Endothelial cell of umbilical vein (primary cell): ENCODE results near the gene UBE2E3. TPM values are rescaled to one million over a fixed set of nuclear protein-coding genes. Genes with fewer than 3 reads are reported as not detected.

Source experiments
- BruUV-seq: library from RNA; stranded (reverse); fragments of 400-500 nt; replicated peaks from 2 replicates; lab custom pipeline; 2021; lab: Mats Ljungman, UMichigan
- CTCF ChIA-PET: fragments of 300-600, 350-600 bp; sonication (Branson Sonifier 250); formaldehyde crosslinking; loops from one replicate; lab custom pipeline; 2021; ENCODE audit warnings: antibody characterized with exemption, inconsistent platforms; lab: Charles Lee
- POLR2A ChIA-PET: fragments of 300-600, 350-600 bp; sonication (Branson Sonifier 250); formaldehyde crosslinking; loops from one replicate; lab custom pipeline; 2021; ENCODE audit warnings: antibody characterized with exemption, inconsistent platforms; lab: Charles Lee
- DNase-seq: peaks from one replicate; pipeline ENCODE4 v3.0.0-alpha.2; 2011; ENCODE audit warnings: low read depth, low spot score
- FAIRE-seq: peaks from 2 replicates; lab custom pipeline; 2011; peaks lifted over from hg19 to GRCh38; lab: Jason Lieb, UNC
- H2AFZ ChIP-seq: 2 replicates; pipeline ENCODE4 v1.6.0; 2012; ENCODE audit warnings: low read depth, low read length, control low read depth, inconsistent platforms
- H3K27ac ChIP-seq: 2 replicates; pipeline ENCODE4 v1.5.1; 2011; ENCODE audit warnings: low read depth, mild to moderate bottlenecking, control low read depth, low read length, moderate library complexity; ENCODE audit not compliant: insufficient read depth
- H3K27me3 ChIP-seq, 2 experiments: 2 replicates each; pipeline versions ENCODE4 v1.6.0 to v1.6.1; 2011; ENCODE audit warnings: low read length in 2 of 2, mixed read lengths in 1 of 2; ENCODE audit not compliant: control insufficient read depth in 2 of 2, insufficient read depth in 2 of 2
- H3K36me3 ChIP-seq, 2 experiments: 2 replicates in 1 of 2; 3 replicates in 1 of 2; pipeline ENCODE4 v1.5.1; 2011; ENCODE audit warnings: low read length in 2 of 2, mild to moderate bottlenecking in 1 of 2, moderate library complexity in 1 of 2; ENCODE audit not compliant: control insufficient read depth in 2 of 2, insufficient read depth in 2 of 2; ENCODE audit errors: extremely low read depth in 1 of 2
- H3K4me1 ChIP-seq: 3 replicates; pipeline ENCODE4 v1.5.1; 2011; ENCODE audit warnings: mild to moderate bottlenecking, low read length; ENCODE audit not compliant: control insufficient read depth, insufficient read depth; ENCODE audit errors: extremely low read depth
- H3K4me2 ChIP-seq: 2 replicates; pipeline ENCODE4 v1.6.1; 2011; ENCODE audit warnings: low read length, control low read depth, mixed read lengths; ENCODE audit not compliant: insufficient read depth
- H3K4me3 ChIP-seq, 3 experiments: fragments of 200-600 bp in 1 of 3; sonication (generic), shearing (Covaris generic) in 1 of 3; replicated peaks in 1 of 3; 2 replicates each; pipeline ENCODE4 v1.5.1; 2011 to 2016; ENCODE audit warnings: control low read depth in 3 of 3, low read length in 3 of 3, mild to moderate bottlenecking in 2 of 3, inconsistent platforms in 1 of 3, low read depth in 1 of 3, moderate library complexity in 1 of 3; ENCODE audit not compliant: insufficient read depth in 1 of 3
- H3K79me2 ChIP-seq: 2 replicates; pipeline ENCODE4 v1.6.0; 2012; ENCODE audit warnings: low read length, inconsistent platforms; ENCODE audit not compliant: control insufficient read depth, insufficient read depth
- H3K9ac ChIP-seq: replicated peaks from 2 replicates; pipeline ENCODE3; 2011; ENCODE audit warnings: low read length, control low read depth; ENCODE audit not compliant: insufficient read depth; ENCODE audit errors: extremely low read depth
- H3K9me1 ChIP-seq: replicated peaks from 3 replicates; pipeline ENCODE4 v1.6.0; 2011; ENCODE audit warnings: mild to moderate bottlenecking, low read length; ENCODE audit not compliant: control insufficient read depth, insufficient read depth; ENCODE audit errors: extremely low read depth
- H3K9me3 ChIP-seq: replicated peaks from 2 replicates; pipeline ENCODE4 v1.5.1; 2012; ENCODE audit warnings: low read length, inconsistent platforms; ENCODE audit not compliant: control insufficient read depth, insufficient read depth
- H4K20me1 ChIP-seq: replicated peaks from 2 replicates; pipeline ENCODE3; 2011; ENCODE audit warnings: mild to moderate bottlenecking, low read length; ENCODE audit not compliant: control insufficient read depth, insufficient read depth; ENCODE audit errors: extremely low read depth
- EZH2 ChIP-seq: IDR thresholded peaks from 2 replicates; pipeline ENCODE4 v1.6.1; 2012; ENCODE audit warnings: borderline replicate concordance, low read depth, mild to moderate bottlenecking, moderate library complexity, low read length, inconsistent platforms; ENCODE audit not compliant: severe bottlenecking
- FOS ChIP-seq: IDR thresholded peaks from 2 replicates; pipeline ENCODE4 v1.6.1; 2011; ENCODE audit warnings: mild to moderate bottlenecking, low read length, moderate library complexity, borderline replicate concordance; ENCODE audit not compliant: insufficient read depth
- GATA2 ChIP-seq: IDR thresholded peaks from 2 replicates; pipeline ENCODE4 v1.7.0; 2011; ENCODE audit warnings: low read depth, mild to moderate bottlenecking, moderate library complexity, mixed read lengths, low read length; ENCODE audit not compliant: insufficient read length, insufficient read depth
- JUN ChIP-seq: IDR thresholded peaks from 2 replicates; pipeline ENCODE4 v1.6.1; 2011; ENCODE audit warnings: borderline replicate concordance, low read depth; ENCODE audit not compliant: insufficient read length, insufficient read depth
- MYC ChIP-seq: IDR thresholded peaks from one replicate; pipeline ENCODE4 v1.6.1; 2011; ENCODE audit warnings: mild to moderate bottlenecking, low read depth, low read length
- POLR2A ChIP-seq: IDR thresholded peaks from 2 replicates; pipeline ENCODE4 v1.6.1; 2012; ENCODE audit warnings: low read depth, mild to moderate bottlenecking, control low read depth, low read length
- POLR2AphosphoS5 ChIP-seq: IDR thresholded peaks from 2 replicates; pipeline ENCODE4 v1.6.1; 2012; ENCODE audit warnings: low read depth, mild to moderate bottlenecking, control low read depth, low read length, moderate library complexity; ENCODE audit not compliant: insufficient read depth
- dilution Hi-C: fragments of 300-500 bp; cut with MboI; formaldehyde crosslinking; loops from one replicate; pipeline ENCODE4 v1.15.0; 2019; ENCODE audit warnings: low sequenced_read_pairs; ENCODE audit not compliant: extremely low pct_ligation_motif_present
- intact Hi-C: fragments of 100-400 bp; cut with micrococcal nuclease; formaldehyde crosslinking; loops from one replicate; pipeline ENCODE4 v1.10.0; 2022
- polyA plus RNA-seq, 4 experiments: library from polyadenylated mRNA; depleted of rRNA in 3 of 4; stranded (reverse) in 3 of 4; unstranded in 1 of 4; fragments of >200 nt; gene quantifications; 2 replicates each; pipeline versions ENCODE4 v1.2.1 to v1.2.3, GENCODE V29; 2011 to 2012; ENCODE audit warnings: missing spikeins in 1 of 4
- total RNA-seq: library from RNA; stranded (reverse); gene quantifications from 2 replicates; pipeline ENCODE4 v1.2.3, GENCODE V29; 2021
- TF ChIP-seq, protein P1 (sequence below): IDR thresholded peaks from 2 replicates; pipeline ENCODE4 v1.6.1; 2011; ENCODE audit not compliant: insufficient read depth, insufficient read length
- TF ChIP-seq, protein P2 (sequence below), 2 donors: IDR thresholded peaks; 1 replicate in 1 of 2; 2 replicates in 1 of 2; pipeline ENCODE4 v1.5.1; 2011; ENCODE audit warnings: low read length in 2 of 2, mild to moderate bottlenecking in 2 of 2, moderate library complexity in 2 of 2, control low read depth in 1 of 2, inconsistent platforms in 1 of 2, low read depth in 1 of 2; ENCODE audit not compliant: insufficient read depth in 1 of 2; ENCODE audit errors: extremely low read depth in 1 of 2

UBE2E3 gene
- total and polyA plus RNA-seq, 2 donors (not counting 3 experiments of a cell fraction or from before 2014, with no cell fraction given), result 81.5 to 107 TPM

DNA sequence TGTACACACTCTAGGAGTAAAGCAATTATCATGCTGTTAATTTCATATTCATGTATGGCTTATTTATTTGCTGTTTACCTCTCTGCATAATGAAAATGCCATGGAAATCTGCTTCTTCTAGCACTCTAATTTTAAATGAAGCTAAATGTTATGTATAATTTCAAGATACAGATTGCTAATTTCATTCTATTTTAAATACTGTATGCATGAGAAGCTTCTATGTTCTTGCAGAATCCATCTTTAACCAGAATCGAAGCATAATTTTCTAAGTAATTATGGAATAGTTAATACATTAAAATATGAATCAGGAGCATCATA, 127.2 kb downstream of the UBE2E3 start:
- no peak overlapping the region for H3K9ac ChIP-seq
- ChIA-PET POLR2A (no interaction called here), CTCF (interaction anchor here (0.6 to 5.6 kb wide), 2 partner anchors 359 to 608 kb away, joined by 3 to 95 read pairs; no protein-coding TSS in a partner anchor)
- H3K9me1 ChIP-seq, result no peaks in the 10 kb centered on the region
- no peaks in the 10 kb centered on the region for H3K79me2 ChIP-seq
- BruUV-seq, result no TSS peak
- no peak overlapping the region for H3K4me3 ChIP-seq
- intact Hi-C loops, result loop anchor here (2.0 to 10.0 kb wide), 3 partner anchors 267 to 1025 kb away; no protein-coding TSS in a partner anchor
- no peak for TF ChIP-seq FOS
- no peak for TF ChIP-seq POLR2AphosphoS5
- no peak for TF ChIP-seq JUN
- no peak for TF ChIP-seq GATA2
- no peak for DNase-seq
- H3K27me3 ChIP-seq, result no peaks in the 10 kb centered on the region
- H3K4me2 ChIP-seq, result no peak overlapping the region
- no peak for FAIRE-seq
- peak overlapping the region; percentile 46 for H3K27ac ChIP-seq
- no peaks in the 10 kb centered on the region for H3K36me3 ChIP-seq
- H3K9me3 ChIP-seq, result no peaks in the 10 kb centered on the region
- peaks cover 12% of the 10 kb centered on the region for H3K4me1 ChIP-seq
- dilution Hi-C loops, result no loop called here
- H2AFZ ChIP-seq, result peak overlapping the region; percentile 34
- H4K20me1 ChIP-seq, result no peaks in the 10 kb centered on the region

DNA sequence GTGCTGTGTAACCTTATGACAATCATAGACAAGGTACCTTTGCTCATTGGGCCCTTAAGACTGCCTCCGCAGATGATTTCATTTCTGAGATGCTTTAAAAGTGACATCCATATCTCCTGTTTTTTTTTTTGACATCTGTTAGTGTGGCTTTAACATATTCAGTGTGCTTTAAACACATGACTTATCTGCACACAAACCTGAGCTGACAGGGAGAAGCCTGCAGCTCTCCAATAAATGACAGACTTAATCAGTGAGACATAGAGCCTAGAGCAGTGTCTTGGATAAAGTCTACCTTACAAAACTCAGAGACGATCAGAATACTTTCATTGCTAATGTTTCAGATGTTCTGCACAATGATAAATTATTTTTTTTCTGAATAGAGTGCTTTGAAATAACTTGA, 130.7 kb downstream of the UBE2E3 start:
- no TSS peak for BruUV-seq
- no peak overlapping the region for H3K4me2 ChIP-seq
- H4K20me1 ChIP-seq, result no peaks in the 10 kb centered on the region
- DNase-seq (no peak), FAIRE-seq (no peak)
- ChIA-PET CTCF (interaction anchor here (0.9 to 1.5 kb wide), 2 partner anchors 10 to 355 kb away, joined by 3 to 6 read pairs; no protein-coding TSS in a partner anchor), POLR2A (no interaction called here)
- no peak overlapping the region for H3K27ac ChIP-seq
- H3K36me3 ChIP-seq, result no peaks in the 10 kb centered on the region
- TF ChIP-seq GATA2, result no peak
- no peak for TF ChIP-seq FOS
- TF ChIP-seq, protein P1, sequence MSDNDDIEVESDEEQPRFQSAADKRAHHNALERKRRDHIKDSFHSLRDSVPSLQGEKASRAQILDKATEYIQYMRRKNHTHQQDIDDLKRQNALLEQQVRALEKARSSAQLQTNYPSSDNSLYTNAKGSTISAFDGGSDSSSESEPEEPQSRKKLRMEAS, result no peak
- no peak for TF ChIP-seq EZH2
- TF ChIP-seq, protein P2, sequence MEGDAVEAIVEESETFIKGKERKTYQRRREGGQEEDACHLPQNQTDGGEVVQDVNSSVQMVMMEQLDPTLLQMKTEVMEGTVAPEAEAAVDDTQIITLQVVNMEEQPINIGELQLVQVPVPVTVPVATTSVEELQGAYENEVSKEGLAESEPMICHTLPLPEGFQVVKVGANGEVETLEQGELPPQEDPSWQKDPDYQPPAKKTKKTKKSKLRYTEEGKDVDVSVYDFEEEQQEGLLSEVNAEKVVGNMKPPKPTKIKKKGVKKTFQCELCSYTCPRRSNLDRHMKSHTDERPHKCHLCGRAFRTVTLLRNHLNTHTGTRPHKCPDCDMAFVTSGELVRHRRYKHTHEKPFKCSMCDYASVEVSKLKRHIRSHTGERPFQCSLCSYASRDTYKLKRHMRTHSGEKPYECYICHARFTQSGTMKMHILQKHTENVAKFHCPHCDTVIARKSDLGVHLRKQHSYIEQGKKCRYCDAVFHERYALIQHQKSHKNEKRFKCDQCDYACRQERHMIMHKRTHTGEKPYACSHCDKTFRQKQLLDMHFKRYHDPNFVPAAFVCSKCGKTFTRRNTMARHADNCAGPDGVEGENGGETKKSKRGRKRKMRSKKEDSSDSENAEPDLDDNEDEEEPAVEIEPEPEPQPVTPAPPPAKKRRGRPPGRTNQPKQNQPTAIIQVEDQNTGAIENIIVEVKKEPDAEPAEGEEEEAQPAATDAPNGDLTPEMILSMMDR (IDR thresholded peaks at IDR 0.05; ENCODE audit: extremely low read depth in 1 of 2, insufficient read depth in 1 of 2, low read depth in 1 of 2, low read length in 2 of 2), result no peak
- no peak for TF ChIP-seq JUN
- no peak for TF ChIP-seq POLR2A
- no peak for TF ChIP-seq MYC
- TF ChIP-seq POLR2AphosphoS5, result no peak
- H3K4me3 ChIP-seq, result no peak overlapping the region
- dilution Hi-C loops, result no loop called here
- H2AFZ ChIP-seq, result no peak overlapping the region
- no peaks in the 10 kb centered on the region for H3K9me1 ChIP-seq
- intact Hi-C loops, result no loop called here
- H3K4me1 ChIP-seq, result peaks cover 12% of the 10 kb centered on the region
- no peaks in the 10 kb centered on the region for H3K9me3 ChIP-seq
- H3K9ac ChIP-seq, result no peak overlapping the region
- H3K79me2 ChIP-seq, result no peaks in the 10 kb centered on the region
- H3K27me3 ChIP-seq, result no peaks in the 10 kb centered on the region
